Body of pancreas (tissue), 4 donors: ENCODE results near the gene PPP2R5C. TPM values are rescaled to one million over a fixed set of nuclear protein-coding genes. Genes with fewer than 3 reads are reported as not detected.

Source experiments
- ATAC-seq: fragments of 150-250 bp; one replicate; pipeline ENCODE4 v1.9.1; 2016
- DNase-seq, 4 donors: peaks; one replicate each; pipeline ENCODE4 v3.0.0-alpha.2; 2019
- H3K27ac ChIP-seq, 4 donors: fragments of 200-600 bp; sonication (generic); 1 replicate in 3 of 4; 2 replicates in 1 of 4; pipeline versions ENCODE4 v1.5.1 to v1.6.1; 2016 to 2019; ENCODE audit warnings: mild to moderate bottlenecking in 1 of 4, mixed read lengths in 1 of 4, moderate library complexity in 1 of 4
- H3K27me3 ChIP-seq, 2 donors: fragments of 200-600 bp; sonication (generic); one replicate each; pipeline ENCODE4 v1.6.0; 2016; ENCODE audit warnings: mild to moderate bottlenecking in 1 of 2
- H3K36me3 ChIP-seq, 2 donors: fragments of 200-600 bp; sonication (generic); replicated peaks in 1 of 2; 2 replicates each; pipeline ENCODE4 v1.5.1; 2016; ENCODE audit warnings: low read depth in 2 of 2; ENCODE audit not compliant: insufficient read depth in 1 of 2
- H3K4me1 ChIP-seq: fragments of 200-600 bp; sonication (generic); one replicate; pipeline ENCODE4 v1.6.0; 2016
- H3K4me3 ChIP-seq, 2 donors: fragments of 200-600 bp; sonication (generic); 1 replicate in 1 of 2; 2 replicates in 1 of 2; pipeline ENCODE4 v1.5.1; 2016 to 2019
- H3K9me3 ChIP-seq, 3 donors: fragments of 200-600 bp; sonication (generic); 1 replicate in 2 of 3; 2 replicates in 1 of 3; pipeline ENCODE4 v1.5.1; 2016
- CTCF ChIP-seq, 7 experiments: fragments of 450-650 bp in 4 of 7; fragments of 200-600 bp in 3 of 7; sonication (generic) in 3 of 7; IDR thresholded peaks; one replicate each; pipeline ENCODE4 v1.5.1; 2016 to 2019; ENCODE audit warnings: antibody characterized with exemption in 7 of 7
- POLR2A ChIP-seq, 3 donors: fragments of 450-650 bp; IDR thresholded peaks; one replicate each; pipeline ENCODE4 v1.6.1; 2016; ENCODE audit warnings: antibody characterized with exemption in 3 of 3, mild to moderate bottlenecking in 2 of 3
- WGBS, 2 donors: methylation state at CpG; one replicate each; pipeline ENCODE4 v1.1.5; 2017; 5-methylcytosine and 5-hydroxymethylcytosine counted together
- intact Hi-C: fragments of 100-400 bp; cut with DNase I; formaldehyde crosslinking; loops from one replicate; pipeline ENCODE4 v1.15.1; 2023
- total RNA-seq, 2 donors: library from RNA; depleted of rRNA; stranded (reverse); fragments of >200 nt; gene quantifications; one replicate each; pipeline ENCODE4 v1.1.0, GENCODE V29; 2016

The PPP2R5C gene
- total RNA-seq, 2 donors from 2014 or later, result 59.0 to 77.6 TPM

GRCh38 chr14:101929096-101929495 lies 167.6 kb downstream of the PPP2R5C start:
- H3K36me3 ChIP-seq, result peaks cover 4 to 7% of the 10 kb centered on the region in 2 donors
- no peak for ATAC-seq
- H3K4me3 ChIP-seq, result no peak overlapping the region
- no peak overlapping the region for H3K27ac ChIP-seq
- DNase-seq, result no peak
- H3K27me3 ChIP-seq, result no peaks in the 10 kb centered on the region
- TF ChIP-seq CTCF (IDR thresholded peaks at IDR 0.05) (no peak), POLR2A (IDR thresholded peaks at IDR 0.05) (no peak)
- H3K4me1 ChIP-seq, result no peaks in the 10 kb centered on the region
- 92 to 94% methylated on average over 10 of the region's 10 CpGs for WGBS, 2 donors
- intact Hi-C loops, result no loop called here
- no peaks in the 10 kb centered on the region for H3K9me3 ChIP-seq

- Histone ChIP-seq H3K27ac (no peak overlapping the region), H3K36me3 (peaks cover 4 to 7% of the 10 kb centered on the region in 2 donors), H3K27me3 (no peaks in the 10 kb centered on the region), H3K4me1 (no peaks in the 10 kb centered on the region), H3K9me3 (no peaks in the 10 kb centered on the region), H3K4me3 (no peak overlapping the region)
- DNase-seq (no peak), ATAC-seq (no peak)
- no peak for TF ChIP-seq POLR2A (IDR thresholded peaks at IDR 0.05)
- TF ChIP-seq CTCF (IDR thresholded peaks at IDR 0.05), result no peak
- intact Hi-C loops, result no loop called here
- 90 to 91% methylated on average over 4 to 9 of the region's 9 CpGs for WGBS, 2 donors
Observed at GRCh38 chr14:101929946-101930345, 168.4 kb downstream of the PPP2R5C start.

GRCh38 chr14:101932673-101933072 lies 171.2 kb downstream of the PPP2R5C start:
- Histone ChIP-seq H3K36me3 (no peaks in the 10 kb centered on the region), H3K27me3 (no peaks in the 10 kb centered on the region), H3K27ac (no peak overlapping the region), H3K9me3 (no peaks in the 10 kb centered on the region), H3K4me1 (no peaks in the 10 kb centered on the region), H3K4me3 (no peak overlapping the region)
- ATAC-seq (peak; percentile 35), DNase-seq (no peak)
- intact Hi-C loops, result no loop called here
- TF ChIP-seq CTCF (IDR thresholded peaks at IDR 0.05) (no peak), POLR2A (IDR thresholded peaks at IDR 0.05) (no peak)
- WGBS, 2 donors, result 42 to 46% methylated on average over 7 of the region's 7 CpGs

GRCh38 chr14:101933209-101933608 lies 171.7 kb downstream of the PPP2R5C start:
- DNase-seq, result no peak
- no peaks in the 10 kb centered on the region for H3K9me3 ChIP-seq
- TF ChIP-seq POLR2A (IDR thresholded peaks at IDR 0.05), result no peak
- TF ChIP-seq CTCF (IDR thresholded peaks at IDR 0.05), result no peak
- no peaks in the 10 kb centered on the region for H3K27me3 ChIP-seq
- no peaks in the 10 kb centered on the region for H3K36me3 ChIP-seq
- ATAC-seq, result peak; percentile 12
- intact Hi-C loops, result no loop called here
- WGBS, 2 donors, result 73 to 78% methylated on average over 9 to 16 of the region's 16 CpGs
- no peak overlapping the region for H3K4me3 ChIP-seq
- H3K4me1 ChIP-seq, result no peaks in the 10 kb centered on the region
- no peak overlapping the region for H3K27ac ChIP-seq

GRCh38 chr14:101934601-101935150 lies 173.2 kb downstream of the PPP2R5C start:
- no peak for TF ChIP-seq CTCF (IDR thresholded peaks at IDR 0.05)
- no peak for TF ChIP-seq POLR2A (IDR thresholded peaks at IDR 0.05)
- intact Hi-C loops, result no loop called here
- no peaks in the 10 kb centered on the region for H3K36me3 ChIP-seq
- H3K9me3 ChIP-seq, result no peaks in the 10 kb centered on the region
- H3K4me1 ChIP-seq, result no peaks in the 10 kb centered on the region
- DNase-seq (no peak), ATAC-seq (no peak)
- 75 to 81% methylated on average over 5 to 14 of the region's 14 CpGs for WGBS, 2 donors
- H3K27me3 ChIP-seq, result no peaks in the 10 kb centered on the region
- H3K4me3 ChIP-seq, result no peak overlapping the region
- no peak overlapping the region for H3K27ac ChIP-seq
